ENCODE results near the gene AUTS2. TPM values are rescaled to one million over a fixed set of nuclear protein-coding genes. Genes with fewer than 3 reads are reported as not detected.

The AUTS2 gene
- total RNA-seq, 1 experiment from 2014 or later = 2.5 TPM

DNA sequence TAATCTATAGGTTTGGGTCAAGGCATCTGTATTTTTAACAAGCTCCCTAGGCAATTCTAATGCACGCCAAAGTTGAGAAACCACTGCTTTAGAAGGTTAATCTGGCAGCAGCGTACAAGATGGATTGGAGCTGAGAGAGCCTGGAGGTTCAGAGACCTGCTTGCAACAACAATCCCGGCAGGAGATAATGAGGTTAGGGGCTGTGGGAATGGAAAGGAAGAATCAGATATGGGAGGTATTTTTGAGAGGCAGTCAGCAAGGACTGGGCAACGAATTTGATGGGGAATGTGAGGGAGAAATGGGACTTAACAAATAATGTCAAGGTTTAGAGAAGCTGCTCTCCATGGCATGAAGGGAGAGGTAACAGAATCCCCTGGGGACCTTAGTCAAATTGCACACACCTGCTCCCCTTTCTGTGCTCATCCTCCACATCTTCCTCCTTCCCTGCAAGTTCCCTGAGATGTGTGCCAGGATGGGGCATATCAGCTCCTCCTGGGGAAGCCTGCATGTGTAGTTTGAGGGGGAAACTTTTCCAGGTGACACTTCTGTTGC lies 802.6 kb downstream of the AUTS2 start:
- no peak for ATAC-seq
- POLR2A ChIA-PET = no interaction called here
- no TSS peak for BruUV-seq (replicated peaks)

GRCh38 chr7:70402069-70402468 lies 803.8 kb downstream of the AUTS2 start:
- no peaks in the 10 kb centered on the region for H3K9me3 ChIP-seq (ENCODE audit: control insufficient read depth, insufficient read depth, low read depth, low read length)
- no peaks in the 10 kb centered on the region for H3K27me3 ChIP-seq (ENCODE audit: control insufficient read depth, insufficient read depth, low read length)
- no peak for DNase-seq (ENCODE audit: low read depth, low spot score)
- ChIA-PET POLR2A (no interaction called here), CTCF (no interaction called here)
- in situ Hi-C loops (cut with HindIII; ENCODE audit: low pct_unique_long_range_greater_than_20kb, low sequenced_read_pairs) (no loop called here), intact Hi-C loops (cut with micrococcal nuclease; ENCODE audit: unreplicated experiment) (no loop called here)
- H3K4me1 ChIP-seq (ENCODE audit: control insufficient read depth, insufficient read depth, low read length) = no peaks in the 10 kb centered on the region
- no peak overlapping the region for H3K4me3 ChIP-seq (ENCODE audit: low read depth in 2 of 2, low read length in 2 of 2)
- no peak for ATAC-seq
- no peaks in the 10 kb centered on the region for H3K36me3 ChIP-seq (ENCODE audit: control insufficient read depth, insufficient read depth, low read length)
- no peak for TF ChIP-seq POLR2AphosphoS5 (IDR thresholded peaks at IDR 0.05; ENCODE audit: low read depth, low read length)
- no peak for TF ChIP-seq SIN3A (IDR thresholded peaks at IDR 0.05; ENCODE audit: borderline replicate concordance, insufficient read depth, low read depth, low read length)
- no peak for TF ChIP-seq TCF7L2 (IDR thresholded peaks at IDR 0.05; ENCODE audit: low read depth, low read length)
- TF ChIP-seq, protein P1, sequence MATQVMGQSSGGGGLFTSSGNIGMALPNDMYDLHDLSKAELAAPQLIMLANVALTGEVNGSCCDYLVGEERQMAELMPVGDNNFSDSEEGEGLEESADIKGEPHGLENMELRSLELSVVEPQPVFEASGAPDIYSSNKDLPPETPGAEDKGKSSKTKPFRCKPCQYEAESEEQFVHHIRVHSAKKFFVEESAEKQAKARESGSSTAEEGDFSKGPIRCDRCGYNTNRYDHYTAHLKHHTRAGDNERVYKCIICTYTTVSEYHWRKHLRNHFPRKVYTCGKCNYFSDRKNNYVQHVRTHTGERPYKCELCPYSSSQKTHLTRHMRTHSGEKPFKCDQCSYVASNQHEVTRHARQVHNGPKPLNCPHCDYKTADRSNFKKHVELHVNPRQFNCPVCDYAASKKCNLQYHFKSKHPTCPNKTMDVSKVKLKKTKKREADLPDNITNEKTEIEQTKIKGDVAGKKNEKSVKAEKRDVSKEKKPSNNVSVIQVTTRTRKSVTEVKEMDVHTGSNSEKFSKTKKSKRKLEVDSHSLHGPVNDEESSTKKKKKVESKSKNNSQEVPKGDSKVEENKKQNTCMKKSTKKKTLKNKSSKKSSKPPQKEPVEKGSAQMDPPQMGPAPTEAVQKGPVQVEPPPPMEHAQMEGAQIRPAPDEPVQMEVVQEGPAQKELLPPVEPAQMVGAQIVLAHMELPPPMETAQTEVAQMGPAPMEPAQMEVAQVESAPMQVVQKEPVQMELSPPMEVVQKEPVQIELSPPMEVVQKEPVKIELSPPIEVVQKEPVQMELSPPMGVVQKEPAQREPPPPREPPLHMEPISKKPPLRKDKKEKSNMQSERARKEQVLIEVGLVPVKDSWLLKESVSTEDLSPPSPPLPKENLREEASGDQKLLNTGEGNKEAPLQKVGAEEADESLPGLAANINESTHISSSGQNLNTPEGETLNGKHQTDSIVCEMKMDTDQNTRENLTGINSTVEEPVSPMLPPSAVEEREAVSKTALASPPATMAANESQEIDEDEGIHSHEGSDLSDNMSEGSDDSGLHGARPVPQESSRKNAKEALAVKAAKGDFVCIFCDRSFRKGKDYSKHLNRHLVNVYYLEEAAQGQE (IDR thresholded peaks at IDR 0.05; ENCODE audit: insufficient read depth in 1 of 2, low read depth in 2 of 2, low read length in 1 of 2) = no peak
- no peak for TF ChIP-seq CTCF (IDR thresholded peaks at IDR 0.05)
- H3K27ac ChIP-seq (ENCODE audit: low read length) = no peak overlapping the region
- BruUV-seq (replicated peaks) = no TSS peak

More for the DNA sequence above, 802.6 kb downstream of the AUTS2 start:
- Histone ChIP-seq H3K4me3 (ENCODE audit: low read depth in 2 of 2, low read length in 2 of 2) (no peak overlapping the region), H3K27ac (ENCODE audit: low read length) (no peak overlapping the region), H3K27me3 (ENCODE audit: control insufficient read depth, insufficient read depth, low read length) (no peaks in the 10 kb centered on the region), H3K36me3 (ENCODE audit: control insufficient read depth, insufficient read depth, low read length) (no peaks in the 10 kb centered on the region), H3K4me1 (ENCODE audit: control insufficient read depth, insufficient read depth, low read length) (no peaks in the 10 kb centered on the region), H3K9me3 (ENCODE audit: control insufficient read depth, insufficient read depth, low read depth, low read length) (no peaks in the 10 kb centered on the region)
- intact Hi-C loops (cut with micrococcal nuclease; ENCODE audit: unreplicated experiment) = no loop called here
- CTCF ChIA-PET = no interaction called here
- in situ Hi-C loops (cut with HindIII; ENCODE audit: low pct_unique_long_range_greater_than_20kb, low sequenced_read_pairs) = no loop called here
- no peak for DNase-seq (ENCODE audit: low read depth, low spot score)
- TF ChIP-seq POLR2AphosphoS5 (IDR thresholded peaks at IDR 0.05; ENCODE audit: low read depth, low read length) = no peak
- no peak for TF ChIP-seq TCF7L2 (IDR thresholded peaks at IDR 0.05; ENCODE audit: low read depth, low read length)
- TF ChIP-seq, protein P1 (IDR thresholded peaks at IDR 0.05; ENCODE audit: insufficient read depth in 1 of 2, low read depth in 2 of 2, low read length in 1 of 2) = no peak
- TF ChIP-seq SIN3A (IDR thresholded peaks at IDR 0.05; ENCODE audit: borderline replicate concordance, insufficient read depth, low read depth, low read length) = no peak
- TF ChIP-seq CTCF (IDR thresholded peaks at IDR 0.05) = no peak

Data from Panc1 (cell line).